NCI-H128 (cell line): ENCODE results near the gene MTCL1.

Experiments used
- DNase-seq: peaks from one replicate; lab custom pipeline; 2025; ENCODE audit not compliant: unreplicated experiment; lab: John Stamatoyannopoulos, UW

Gene MTCL1

DNA sequence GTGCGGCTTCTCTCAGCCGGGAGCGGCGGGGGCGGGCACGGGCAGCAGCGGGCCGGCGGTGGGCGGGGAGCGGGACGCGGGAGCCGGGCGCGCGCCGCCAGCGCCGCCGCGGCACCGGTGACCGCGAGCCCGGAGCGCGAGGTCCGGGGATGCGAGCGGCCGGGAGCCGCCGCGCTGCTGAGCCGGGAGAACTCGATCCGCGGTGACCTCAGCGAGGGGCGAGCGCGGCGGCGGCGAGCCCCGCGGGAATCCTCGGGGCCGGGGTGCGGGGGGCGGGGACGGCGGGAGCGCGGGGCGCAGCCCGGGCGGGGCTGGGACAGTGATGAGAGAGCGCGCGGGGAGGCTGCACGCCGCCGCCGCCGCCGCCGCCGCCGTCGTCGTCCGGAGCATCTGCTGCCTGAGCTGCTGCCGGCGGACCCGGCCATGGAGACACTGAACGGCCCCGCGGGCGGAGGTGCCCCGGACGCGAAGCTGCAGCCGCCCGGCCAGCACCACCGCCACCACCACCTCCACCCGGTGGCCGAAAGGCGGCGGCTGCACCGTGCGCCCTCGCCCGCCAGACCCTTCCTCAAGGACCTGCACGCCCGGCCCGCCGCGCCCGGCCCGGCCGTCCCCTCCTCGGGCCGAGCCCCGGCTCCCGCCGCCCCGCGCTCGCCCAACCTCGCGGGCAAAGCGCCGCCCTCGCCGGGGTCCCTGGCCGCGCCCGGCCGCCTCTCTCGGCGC, at the start of gene MTCL1:
TSS of gene MTCL1 (plus strand) at position 319 of the 723 bp plus-strand sequence. CDS start at position 424, 105 bp downstream.
- DNase-seq = no peak

DNA sequence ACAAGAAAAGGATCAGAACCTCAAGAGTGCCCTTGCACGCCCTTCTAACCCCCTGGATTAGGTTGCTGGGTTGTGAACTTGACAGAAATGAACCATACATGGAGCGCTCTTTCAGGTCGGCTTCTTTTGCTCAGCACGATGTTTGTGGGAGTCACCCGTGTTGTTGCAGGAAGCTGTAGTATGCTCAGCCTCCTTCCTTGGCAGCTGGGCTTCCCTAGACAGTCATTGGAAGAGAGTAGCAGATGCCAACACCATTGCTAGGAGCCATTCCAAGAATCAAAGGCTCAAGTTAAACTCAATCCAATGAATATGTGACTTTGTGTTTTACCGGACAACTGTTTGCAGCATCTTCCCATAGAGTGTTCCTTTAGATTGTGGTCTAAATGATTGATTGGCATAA, 49.1 kb upstream of the MTCL1 start:
- no peak for DNase-seq

DNA sequence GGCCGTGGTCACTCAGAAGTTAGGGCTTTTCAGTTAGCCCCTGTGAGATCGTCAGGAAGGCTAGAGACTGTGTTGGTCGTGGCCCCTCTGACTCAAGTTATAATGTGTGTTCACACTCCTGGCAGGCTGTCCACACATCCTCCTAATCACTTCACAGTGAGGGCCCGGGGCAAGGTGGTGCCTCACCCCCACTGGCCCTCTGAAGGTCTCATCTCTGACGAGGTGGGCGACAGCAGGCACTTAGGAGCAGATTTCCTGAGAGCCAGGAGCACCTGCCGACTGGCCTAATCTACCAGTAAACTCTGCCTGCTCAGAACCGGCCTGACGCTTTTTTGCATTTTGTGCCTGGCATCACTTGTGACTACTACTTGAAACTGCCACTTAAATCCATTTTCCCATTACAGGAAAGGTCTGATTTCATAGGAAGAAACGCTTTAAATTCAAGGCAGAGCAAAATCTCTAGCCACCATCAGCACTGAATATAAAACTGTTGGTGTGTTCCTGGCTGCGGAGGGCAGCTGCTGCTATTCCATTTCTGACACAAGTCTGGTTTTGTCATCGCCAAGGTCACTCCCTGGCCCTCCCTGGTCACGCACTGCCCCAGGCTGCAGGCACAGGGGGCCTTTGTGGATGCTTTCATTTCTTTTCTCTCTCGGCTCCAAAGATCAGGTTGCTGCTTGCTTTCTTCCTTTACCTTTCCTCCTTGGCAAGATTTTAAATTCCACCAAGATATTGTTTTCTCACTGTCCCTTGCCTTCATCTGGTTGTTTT, 48.1 kb upstream of the MTCL1 start:
- DNase-seq = peak; percentile 45

DNA sequence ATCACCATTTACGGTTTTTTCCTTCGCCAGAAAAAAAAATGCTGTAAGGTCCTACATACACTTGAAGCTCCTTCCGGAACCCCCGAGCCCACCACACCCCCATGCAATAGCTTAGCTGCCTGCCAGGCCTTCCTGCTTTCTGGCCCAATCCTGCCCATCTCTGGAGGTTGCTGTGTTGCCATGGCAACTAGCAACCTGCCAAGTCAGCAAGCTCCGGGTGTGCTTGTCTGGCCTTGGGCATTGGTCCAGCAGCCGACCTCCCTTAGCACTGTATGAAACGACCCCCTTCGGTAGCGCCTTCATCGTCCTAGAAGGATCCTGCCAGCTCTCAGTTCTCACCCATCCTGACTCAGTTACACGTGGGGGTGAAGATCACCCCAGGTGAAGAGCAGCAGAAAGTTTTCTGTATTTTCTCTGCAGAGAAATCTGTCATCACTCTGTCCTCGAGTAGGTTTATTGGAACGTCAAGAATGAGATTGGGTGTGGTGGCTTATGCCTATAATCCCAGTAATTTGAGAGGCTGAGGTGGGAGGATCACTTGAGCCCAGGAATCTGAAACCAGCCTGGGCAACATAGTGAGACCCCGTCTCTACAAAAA, 47.4 kb upstream of the MTCL1 start:
- DNase-seq = no peak

DNA sequence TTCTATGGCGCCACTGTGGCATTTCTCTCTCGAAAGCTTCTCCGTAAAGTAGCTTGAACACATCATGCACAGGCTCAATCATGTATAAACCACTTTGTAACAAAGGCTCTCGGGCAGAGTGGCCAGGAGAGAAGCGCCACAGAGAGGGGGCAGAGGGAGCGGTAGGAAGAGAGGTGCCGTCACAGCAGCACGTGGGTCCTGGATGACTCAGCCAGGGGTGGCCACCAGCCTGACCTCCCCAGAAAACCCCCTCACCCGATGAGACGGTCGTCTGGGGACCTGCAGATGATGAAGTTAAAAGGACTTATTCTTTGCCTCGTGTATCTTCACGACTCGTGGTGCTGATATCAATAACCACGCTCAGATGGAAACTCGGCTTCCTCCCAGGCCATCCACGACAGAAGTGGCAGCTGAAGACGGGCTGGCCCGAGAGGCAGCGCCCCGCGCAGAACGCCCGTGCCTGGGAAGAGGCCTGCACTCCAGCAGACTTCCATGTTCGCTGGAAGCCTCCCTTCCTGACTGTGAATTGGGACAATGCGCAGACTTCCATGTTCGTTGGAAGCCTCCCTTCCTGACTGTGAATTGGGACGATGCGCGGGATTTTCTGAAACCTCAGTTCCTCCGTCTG, 46.4 kb upstream of the MTCL1 start:
- DNase-seq = no peak

DNA sequence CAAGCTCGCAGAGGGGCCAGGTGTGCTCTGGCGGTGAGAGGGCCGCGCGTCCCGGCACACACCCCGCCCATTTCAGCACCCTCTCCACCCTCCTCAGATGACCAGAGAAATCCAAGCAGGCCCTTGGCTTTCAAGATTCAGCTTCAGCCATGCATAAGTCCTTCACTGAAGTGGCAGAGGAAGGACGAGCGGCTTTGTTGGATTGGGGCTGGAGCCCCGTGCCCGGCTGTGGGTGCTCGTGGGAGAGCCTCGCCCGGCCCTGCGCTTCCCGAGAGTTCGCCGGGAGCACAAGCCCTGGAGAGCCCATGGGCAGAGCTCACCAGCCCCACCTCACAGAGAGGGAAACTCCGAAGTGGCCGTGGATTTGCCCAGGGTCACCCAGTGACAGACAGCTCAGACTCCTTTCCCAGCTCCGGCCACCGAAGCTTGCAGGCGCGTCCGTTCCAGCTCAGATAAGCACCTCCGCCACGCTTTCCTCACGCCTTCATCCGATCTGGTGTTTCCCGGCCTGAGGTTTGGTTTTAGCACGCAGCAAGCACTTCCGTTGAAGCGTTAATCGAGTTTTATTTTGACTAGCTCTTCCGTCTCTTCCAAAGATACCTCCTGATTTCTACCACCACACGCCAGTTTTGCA, 45.6 kb upstream of the MTCL1 start:
- DNase-seq = peak; percentile 44

DNA sequence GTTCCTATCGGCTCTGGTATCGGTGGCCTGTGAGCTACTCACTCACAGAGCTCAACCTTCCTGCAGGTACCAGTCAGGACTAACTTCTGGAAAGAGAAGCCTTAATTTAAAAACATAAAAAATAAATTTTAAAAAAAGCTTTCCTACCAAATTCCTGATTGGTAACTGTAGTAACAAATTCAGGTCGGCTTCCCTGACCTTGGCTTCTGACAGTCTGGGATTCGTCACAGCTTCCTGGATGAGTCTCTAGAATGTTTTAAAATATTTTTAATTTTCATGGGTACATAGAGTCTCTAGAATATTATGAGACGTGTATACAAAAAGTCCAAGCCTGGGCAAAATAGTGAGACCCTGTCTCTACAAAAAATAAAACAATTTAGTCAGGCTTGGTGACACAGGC, 45.0 kb upstream of the MTCL1 start:
- DNase-seq = no peak

DNA sequence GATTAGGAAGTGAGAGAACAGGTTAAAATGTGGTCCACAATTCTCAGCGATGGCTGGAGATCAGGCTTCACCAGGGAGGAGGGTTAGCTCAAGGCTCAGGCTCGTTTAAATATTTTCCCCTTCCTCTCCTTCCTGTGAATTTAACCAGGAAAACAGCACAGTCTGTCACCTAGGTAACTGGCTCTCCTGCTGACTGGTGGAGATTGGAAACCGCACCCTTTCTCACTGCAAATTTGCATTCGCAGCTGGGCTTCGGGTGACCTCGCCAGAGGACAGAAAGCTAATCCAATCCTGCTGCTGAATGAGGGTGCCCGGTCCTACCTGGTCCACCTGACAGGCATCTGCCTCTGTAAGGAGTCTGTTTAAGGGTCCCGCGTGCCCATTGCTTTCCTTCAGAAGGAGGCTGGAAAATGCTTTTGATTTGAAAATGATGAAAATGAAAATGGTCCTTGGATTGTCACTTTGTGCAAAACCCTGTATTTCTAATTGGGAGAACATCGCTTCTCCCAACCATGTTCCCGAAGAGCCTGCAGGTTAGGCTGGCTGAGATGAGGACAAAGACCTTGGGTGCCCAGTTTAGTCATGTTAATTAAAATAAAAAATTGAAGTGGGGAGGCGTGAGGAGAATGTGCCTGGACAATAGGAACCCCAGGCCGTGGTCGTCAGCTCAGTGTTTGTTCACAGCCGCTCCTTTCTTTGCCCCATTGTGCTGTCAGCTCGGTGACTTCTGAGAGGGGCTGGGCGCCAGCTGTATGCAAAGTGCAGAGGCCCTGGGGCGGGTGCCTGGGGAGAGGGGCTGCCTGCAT, 43.4 kb upstream of the MTCL1 start:
- peak; percentile 86 for DNase-seq

DNA sequence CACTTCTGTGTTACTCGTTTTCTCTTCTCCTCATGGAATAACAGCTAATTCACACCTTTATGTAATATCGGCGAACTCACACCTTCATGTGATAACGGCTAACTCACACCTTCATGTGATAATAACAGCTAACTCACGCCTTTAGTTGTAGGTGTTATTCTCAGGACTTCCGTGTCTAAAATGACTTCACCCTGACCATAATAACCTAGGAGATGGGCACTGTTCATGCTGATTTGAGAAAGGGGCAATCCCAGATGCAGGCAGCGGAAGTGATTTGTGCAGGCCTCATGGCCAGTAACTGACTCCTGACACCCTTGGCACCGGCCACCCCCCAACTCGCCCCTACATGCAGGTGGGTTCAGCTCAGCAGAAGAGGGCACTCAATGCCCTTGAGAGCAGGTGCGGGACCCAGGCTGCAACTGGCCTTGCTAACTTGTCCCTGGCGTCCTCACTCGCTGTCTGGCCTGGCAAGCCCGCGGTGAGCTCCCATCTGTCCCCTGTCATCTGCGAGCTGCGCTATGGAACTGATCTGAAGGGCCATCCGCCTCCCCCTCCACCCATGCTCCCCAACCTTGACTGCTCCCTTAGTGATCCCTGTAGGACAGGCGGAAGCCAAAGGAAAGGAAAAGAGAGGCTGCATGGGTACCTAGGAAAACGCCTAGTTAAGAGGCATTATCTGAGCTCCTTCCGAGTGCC, 42.6 kb upstream of the MTCL1 start:
- DNase-seq = no peak

DNA sequence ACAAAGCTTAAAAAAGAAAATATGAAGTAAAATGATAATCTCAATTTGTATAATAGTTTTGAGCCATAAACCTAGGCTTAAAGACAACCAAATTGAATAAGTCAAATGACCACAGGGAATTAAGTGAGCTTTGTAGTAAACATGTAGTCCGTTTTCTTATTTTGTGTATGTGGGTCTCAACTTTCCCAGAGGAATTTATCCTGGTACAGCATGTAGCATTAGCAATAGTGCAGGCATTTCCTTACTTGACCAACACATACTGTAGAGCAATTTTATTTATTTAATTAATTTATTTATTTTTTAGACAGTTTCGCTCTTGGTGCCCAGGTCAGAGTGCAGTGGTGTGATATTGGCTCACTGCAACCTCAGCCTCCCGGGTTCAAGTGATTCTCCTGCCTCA, 37.5 kb upstream of the MTCL1 start:
- no peak for DNase-seq

DNA sequence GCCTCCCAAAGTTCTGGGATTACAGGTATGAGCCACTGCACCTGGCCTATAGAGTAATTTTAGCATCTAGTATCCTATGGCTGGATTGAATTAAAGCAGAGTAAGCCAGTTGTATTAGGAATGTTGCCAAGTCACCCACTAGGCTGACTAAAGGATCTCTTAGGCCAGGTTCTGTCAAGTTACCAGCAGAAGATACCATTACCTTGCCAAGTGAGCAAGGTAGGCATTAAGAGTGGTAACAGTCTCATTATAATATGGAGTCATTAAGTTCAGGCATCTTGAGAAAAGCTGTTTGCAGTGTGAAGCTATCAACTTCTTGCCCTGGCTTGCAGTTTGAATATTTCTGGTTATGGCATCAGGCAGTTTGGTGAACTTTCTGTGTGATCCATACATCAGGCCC, 37.0 kb upstream of the MTCL1 start:
- no peak for DNase-seq

DNA sequence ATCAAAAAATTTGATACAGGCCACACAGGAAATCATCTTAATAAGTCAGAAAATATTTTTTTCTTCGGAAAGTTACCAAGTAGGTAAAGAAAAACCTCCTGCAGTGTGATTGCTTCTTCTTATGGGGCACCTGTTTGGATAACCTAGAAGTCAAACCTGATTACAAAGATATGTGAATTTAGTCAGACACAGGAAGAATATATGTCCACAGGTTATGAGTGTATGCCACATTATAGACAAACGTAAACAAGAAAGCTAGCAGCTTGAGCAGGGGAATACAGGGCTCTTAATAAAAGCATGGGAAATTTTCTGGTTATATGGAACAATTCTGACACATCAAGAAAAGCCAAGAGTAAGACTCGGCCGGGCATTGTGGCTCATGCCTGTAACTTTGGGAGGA, 35.8 kb upstream of the MTCL1 start:
- DNase-seq = no peak

DNA sequence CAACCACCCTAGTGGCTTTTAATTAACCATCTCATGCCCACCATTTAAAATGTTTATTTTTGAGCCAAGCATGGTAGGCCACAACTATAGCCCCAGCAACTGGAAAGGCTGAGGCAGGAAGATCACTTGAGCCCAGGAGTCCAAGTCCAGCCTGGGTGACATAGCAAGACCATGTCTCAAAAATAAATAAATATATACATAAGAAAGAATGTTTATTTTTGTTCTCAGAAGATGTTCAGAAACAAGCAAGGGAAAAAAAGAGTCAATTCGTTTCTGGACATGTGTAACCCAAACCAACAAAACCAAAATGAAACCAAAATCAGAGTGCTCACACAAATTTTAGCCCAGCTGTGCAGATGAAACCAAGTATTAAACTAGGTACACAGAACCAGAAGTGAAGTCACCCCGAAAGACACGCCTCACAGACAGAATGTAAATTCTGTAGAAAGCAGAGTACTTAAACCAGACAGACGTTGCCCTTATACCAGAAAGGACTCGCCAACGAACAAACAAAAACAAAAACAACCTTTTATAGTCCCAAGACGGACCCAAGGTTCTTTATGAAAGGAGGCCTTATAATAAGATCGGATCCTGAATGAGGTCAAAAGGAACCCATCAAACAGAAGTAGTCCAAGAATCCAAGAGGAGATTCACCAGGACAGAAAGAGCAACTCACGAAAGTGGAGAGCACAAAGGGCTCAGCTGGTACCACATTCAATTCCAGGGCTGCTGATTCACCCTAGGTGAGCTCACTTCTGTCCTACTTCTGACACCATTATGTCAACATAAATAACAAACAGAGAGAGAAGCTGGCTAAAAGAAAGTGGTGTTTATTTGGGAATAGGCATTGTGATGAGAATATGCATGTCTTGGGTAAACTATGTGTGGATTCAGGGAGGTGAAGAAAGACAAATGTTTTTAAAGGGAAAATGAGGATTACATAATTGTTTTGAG, 31.8 kb upstream of the MTCL1 start:
- no peak for DNase-seq

DNA sequence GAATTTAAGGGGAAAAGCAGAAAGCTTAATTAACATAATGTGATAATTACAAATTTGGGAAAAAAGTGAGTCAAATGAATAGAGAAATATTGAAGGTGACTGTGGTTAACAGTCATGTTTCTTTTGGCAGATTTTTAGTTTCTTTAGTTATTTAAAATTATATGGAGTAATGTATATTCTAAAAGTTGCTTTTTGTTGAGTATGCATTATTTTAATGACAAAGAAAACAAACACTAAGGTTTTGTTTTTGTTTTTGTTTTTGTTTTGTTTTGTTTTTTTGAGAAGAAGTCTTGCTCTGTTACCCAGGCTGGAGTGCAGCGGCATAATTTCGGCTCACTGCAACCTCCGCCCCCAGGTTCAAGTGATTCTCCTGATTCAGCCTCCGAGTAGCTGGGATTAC, 30.3 kb upstream of the MTCL1 start:
- DNase-seq = no peak

DNA sequence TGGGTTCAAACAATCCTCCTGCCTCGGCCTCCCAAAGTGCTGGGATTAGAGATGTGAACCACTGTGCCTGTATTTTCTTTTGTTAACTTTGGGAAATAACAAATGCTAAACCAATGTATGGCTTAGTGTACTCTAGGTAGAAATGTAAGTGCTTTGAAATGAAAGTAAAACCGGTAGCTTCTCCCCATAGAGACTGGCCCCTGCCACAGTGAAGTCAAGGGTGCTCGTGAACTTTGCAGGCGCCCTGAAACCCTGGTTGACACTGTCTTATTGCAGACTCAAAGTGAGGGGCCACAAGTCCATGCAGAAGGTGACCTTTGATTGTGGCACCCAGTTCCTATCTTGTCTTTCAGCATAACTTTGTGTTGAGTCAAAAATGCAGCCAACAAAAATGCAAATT, 24.2 kb upstream of the MTCL1 start:
- DNase-seq = no peak

DNA sequence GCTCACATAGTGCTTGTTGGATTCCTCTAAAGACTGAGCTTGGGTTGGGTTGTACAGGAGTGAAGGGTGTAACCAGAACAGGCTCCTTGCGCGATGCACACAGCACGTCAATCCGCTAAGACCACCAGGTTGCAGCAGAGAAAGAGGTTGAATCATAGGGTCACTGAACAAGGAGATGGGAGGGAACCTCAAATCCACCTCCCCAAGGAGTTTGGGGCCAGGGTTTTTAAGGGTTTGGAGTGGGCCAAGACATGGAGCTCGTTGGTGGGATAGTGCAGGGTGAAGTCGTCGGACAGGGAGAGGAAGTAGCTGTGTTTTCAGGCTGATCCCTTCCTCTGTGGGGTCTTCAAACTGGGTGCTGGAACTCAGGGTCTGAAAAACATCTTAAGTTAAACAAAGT, 20.8 kb upstream of the MTCL1 start:
- DNase-seq = no peak

DNA sequence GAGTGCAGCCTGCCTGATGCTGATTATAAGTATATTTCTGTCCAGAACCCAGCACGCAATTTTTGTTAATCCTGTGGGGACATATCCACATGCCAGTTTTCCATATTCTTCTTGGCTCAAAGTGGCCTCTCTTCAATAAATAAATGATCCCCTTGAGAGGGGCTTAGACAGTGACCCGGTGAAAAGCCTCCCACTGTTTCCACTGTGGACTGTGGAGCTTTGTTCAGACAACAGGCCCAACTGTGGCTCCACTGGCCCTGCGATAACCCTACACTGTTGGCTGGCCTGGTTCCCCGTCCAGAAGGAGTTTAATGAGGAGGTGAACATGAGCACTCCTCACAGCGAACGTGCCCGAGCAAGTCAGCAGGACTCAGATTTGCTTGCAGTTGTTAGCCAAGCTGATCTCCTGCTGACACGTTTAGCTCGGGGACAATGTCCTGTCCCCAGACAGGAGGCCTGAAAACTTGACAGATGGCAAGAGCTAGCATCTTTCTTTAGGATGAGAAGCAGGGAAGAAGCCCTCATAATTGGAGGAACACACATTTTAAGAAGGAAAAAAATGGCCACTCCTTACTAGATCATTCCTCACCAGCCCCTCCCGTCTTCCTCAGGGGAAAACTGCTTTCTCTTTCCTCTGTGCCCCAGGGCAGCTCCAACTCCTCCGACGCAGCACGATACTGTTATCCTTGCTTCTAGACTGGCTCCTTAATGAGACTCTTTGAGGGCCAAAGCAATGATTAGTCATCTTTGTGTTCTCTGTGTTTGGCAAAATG, 20.0 kb upstream of the MTCL1 start:
- DNase-seq = peak; percentile 32

DNA sequence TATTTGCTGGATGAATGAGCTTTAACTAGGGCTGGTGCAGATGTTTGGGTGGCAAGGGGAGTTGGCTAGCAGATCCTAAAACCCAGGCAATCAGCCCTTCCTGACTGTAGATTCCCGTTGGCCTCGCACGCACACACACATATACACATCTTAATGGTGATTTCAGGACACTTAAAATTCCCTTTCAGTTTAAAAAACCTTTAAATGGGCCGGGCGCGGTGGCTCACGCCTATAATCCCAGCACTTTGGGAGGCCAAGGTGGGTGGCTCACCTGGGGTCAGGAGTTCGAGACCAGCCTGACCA, 19.5 kb upstream of the MTCL1 start:
- DNase-seq = no peak
